BJ (cell line): ENCODE results near the gene PYCR2. TPM values are rescaled to one million over a fixed set of nuclear protein-coding genes. Genes with fewer than 3 reads are reported as not detected.

Source experiments
- CTCF ChIA-PET: fragments of 350-600 bp; formaldehyde crosslinking; extraction: SDS; loops from one replicate; lab custom pipeline; 2021; ENCODE audit warnings: antibody characterized with exemption, inconsistent platforms; lab: Yijun Ruan, JAX
- POLR2A ChIA-PET: fragments of 300-600 bp; sonication (Branson Sonifier 250); formaldehyde crosslinking; extraction: SDS; loops from one replicate; lab custom pipeline; 2021; ENCODE audit warnings: antibody characterized with exemption; lab: Charles Lee
- DNase-seq: peaks from one replicate; pipeline ENCODE4 v3.0.0-alpha.2; 2011; ENCODE audit warnings: low read depth
- H3K27me3 ChIP-seq: 2 replicates; pipeline ENCODE4 v1.6.0; 2011; ENCODE audit warnings: low read length; ENCODE audit not compliant: control insufficient read depth, insufficient read depth
- H3K36me3 ChIP-seq: 2 replicates; pipeline ENCODE4 v1.5.1; 2011; ENCODE audit warnings: low read length; ENCODE audit not compliant: control insufficient read depth, insufficient read depth
- H3K4me3 ChIP-seq: 2 replicates; pipeline ENCODE4 v1.5.1; 2011; ENCODE audit warnings: low read depth, mild to moderate bottlenecking, control low read depth, low read length
- polyA plus RNA-seq: library from polyadenylated mRNA; depleted of rRNA; stranded (reverse); fragments of >200 nt; gene quantifications from 2 replicates; pipeline ENCODE4 v1.2.3, GENCODE V29; 2011
- TF ChIP-seq, protein P1 (sequence below): IDR thresholded peaks from 2 replicates; pipeline ENCODE4 v1.5.1; 2011; ENCODE audit warnings: low read depth, mild to moderate bottlenecking, control low read depth, inconsistent platforms, low read length, moderate library complexity; ENCODE audit not compliant: insufficient read depth

PYCR2 gene
- polyA plus RNA-seq, 1 experiment: 81.1 TPM

DNA sequence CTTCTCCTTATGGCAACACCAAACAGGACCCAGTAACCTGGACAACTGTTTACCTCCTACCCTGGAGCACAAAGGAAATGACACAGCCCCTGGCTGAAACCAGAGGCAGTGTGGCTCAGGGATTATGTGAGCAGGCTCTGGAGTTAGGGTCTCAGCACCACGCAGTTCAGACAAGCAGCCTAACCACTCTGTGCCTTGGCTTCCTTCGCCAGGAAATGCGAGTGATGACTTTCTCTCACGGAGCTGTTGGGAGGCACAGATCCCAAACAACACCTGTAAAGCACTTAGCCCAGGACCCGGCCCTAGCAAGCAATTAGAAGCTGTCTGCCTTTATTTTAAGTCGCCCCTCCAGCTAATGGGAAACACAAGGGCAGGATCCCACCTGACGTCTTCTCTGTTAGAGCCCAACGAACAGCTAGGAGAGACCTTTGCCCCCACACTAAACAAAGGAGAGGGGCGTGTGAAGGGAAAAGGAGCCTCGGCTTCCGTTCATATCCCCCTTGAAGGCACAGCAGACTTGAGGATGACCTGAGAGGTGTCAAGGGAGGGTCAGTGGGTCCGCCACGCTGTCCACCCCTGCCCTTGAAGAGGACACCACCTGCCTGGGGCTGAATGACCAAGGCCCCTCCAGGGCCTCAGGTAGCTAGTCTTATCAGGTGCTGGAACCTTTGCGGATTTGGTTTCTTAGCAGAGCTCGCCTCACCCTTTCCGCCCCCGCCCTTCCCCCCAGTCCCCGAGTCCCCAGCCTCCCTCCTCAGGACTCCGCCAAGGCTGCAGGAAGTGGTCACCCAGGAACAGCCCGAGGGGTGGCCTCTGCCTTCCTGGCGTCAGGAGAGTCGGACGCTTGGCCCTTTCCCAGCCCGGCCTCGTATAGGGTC is 42.7 kb downstream of the PYCR2 start:
- POLR2A ChIA-PET: no interaction called here
- DNase-seq: no peak
- Histone ChIP-seq H3K27me3 (no peaks in the 10 kb centered on the region), H3K36me3 (peaks cover 1% of the 10 kb centered on the region), H3K4me3 (peak overlapping the region; percentile 57)
- TF ChIP-seq, protein P1, sequence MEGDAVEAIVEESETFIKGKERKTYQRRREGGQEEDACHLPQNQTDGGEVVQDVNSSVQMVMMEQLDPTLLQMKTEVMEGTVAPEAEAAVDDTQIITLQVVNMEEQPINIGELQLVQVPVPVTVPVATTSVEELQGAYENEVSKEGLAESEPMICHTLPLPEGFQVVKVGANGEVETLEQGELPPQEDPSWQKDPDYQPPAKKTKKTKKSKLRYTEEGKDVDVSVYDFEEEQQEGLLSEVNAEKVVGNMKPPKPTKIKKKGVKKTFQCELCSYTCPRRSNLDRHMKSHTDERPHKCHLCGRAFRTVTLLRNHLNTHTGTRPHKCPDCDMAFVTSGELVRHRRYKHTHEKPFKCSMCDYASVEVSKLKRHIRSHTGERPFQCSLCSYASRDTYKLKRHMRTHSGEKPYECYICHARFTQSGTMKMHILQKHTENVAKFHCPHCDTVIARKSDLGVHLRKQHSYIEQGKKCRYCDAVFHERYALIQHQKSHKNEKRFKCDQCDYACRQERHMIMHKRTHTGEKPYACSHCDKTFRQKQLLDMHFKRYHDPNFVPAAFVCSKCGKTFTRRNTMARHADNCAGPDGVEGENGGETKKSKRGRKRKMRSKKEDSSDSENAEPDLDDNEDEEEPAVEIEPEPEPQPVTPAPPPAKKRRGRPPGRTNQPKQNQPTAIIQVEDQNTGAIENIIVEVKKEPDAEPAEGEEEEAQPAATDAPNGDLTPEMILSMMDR: no peak
- CTCF ChIA-PET: interaction anchor here (0.8 to 2.5 kb wide), 7 partner anchors 14 to 407 kb away, joined by 3 to 9 read pairs (median 5); partner anchors contain the start of gene SRP9

DNA sequence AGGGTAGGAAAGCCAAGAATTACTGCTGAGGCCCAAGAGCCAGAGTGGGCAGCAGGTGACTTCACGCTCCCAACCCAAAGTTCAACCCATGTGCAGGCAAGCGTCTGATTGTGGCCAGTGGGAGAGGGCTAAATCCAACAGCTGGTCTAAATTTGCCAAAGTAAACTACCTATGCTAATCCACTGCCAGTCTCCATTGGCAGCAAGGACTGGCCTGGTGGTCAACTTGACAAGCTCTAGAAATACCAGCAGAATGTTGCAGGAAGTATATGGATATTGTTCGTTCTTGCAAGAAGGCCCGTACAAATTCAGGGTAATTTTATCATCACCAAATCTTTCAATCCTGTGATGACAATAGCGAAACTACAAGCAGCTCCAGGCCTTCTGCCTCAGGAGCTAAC is 43.4 kb downstream of the PYCR2 start:
- TF ChIP-seq, protein P1: no peak
- Histone ChIP-seq H3K27me3 (no peaks in the 10 kb centered on the region), H3K36me3 (peaks cover 3% of the 10 kb centered on the region), H3K4me3 (no peak overlapping the region)
- CTCF ChIA-PET: interaction anchor here (0.8 to 2.5 kb wide), 8 partner anchors 9 to 406 kb away, joined by 3 to 8 read pairs (median 4); partner anchors contain the start of gene SRP9
- POLR2A ChIA-PET: no interaction called here
- DNase-seq: no peak

DNA sequence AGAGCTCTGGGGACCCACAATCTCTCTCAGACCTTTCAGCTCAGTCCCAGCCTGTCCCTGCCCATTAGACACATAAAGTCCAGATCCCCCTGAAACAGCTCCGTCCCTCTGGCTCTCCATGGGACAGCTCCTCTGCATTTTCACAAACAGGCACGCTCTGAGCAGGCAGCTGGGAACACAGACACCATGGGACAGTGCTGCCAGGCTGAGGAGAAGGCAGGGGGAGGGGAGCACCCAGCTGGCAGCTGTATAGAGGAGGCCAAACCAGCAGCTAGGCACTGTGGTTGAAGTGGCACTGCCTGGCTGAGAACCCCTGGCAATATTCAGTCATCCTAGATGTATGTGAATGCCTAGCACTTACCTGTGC is 43.8 kb downstream of the PYCR2 start:
- CTCF ChIA-PET: interaction anchor here (1.2 to 1.9 kb wide), 4 partner anchors 9 to 406 kb away, joined by 3 to 6 read pairs (median 4); no protein-coding TSS in a partner anchor
- TF ChIP-seq, protein P1: no peak
- POLR2A ChIA-PET: no interaction called here
- no peaks in the 10 kb centered on the region for H3K27me3 ChIP-seq
- H3K36me3 ChIP-seq: peaks cover 3% of the 10 kb centered on the region
- DNase-seq: no peak
- no peak overlapping the region for H3K4me3 ChIP-seq

DNA sequence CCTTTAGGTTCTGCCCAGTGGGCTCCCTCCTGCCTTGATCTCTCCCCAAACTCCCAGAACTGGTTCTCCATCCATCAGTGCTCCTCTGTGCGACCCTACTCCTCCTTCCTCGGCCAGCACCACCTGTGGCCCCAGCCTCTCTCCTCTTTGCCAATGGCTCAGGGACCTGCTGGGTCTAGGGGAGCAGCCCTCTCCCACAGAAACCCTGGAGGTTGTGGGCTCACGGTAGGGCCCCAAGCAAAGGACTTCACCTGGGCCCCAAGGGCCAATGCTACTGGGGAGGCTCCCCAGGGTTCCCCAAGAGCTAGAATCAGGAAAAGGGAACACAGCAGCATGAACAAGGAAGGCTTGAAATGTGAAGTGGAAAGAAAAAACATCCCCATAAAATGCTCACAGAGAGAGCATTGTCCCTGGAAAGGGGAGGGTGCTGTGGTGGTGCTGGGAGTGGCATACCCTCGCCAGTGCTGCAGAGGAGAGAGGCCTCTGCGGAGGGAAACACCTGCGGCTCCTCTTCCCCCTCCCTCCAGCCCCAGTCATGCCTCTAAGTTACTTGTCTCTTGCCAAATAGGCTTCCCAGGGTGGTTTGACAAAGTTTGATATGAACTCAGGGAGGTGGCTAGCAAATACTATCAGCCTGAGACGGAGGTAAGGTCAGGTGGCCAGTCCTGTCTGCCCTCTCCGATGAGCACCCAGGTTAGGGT is 44.4 kb downstream of the PYCR2 start:
- H3K27me3 ChIP-seq: no peaks in the 10 kb centered on the region
- POLR2A ChIA-PET: no interaction called here
- no peak for DNase-seq
- CTCF ChIA-PET: interaction anchor here (1.2 to 1.9 kb wide), 4 partner anchors 8 to 405 kb away, joined by 3 to 6 read pairs (median 4); no protein-coding TSS in a partner anchor
- no peak overlapping the region for H3K4me3 ChIP-seq
- TF ChIP-seq, protein P1: no peak
- H3K36me3 ChIP-seq: peaks cover 5% of the 10 kb centered on the region

DNA sequence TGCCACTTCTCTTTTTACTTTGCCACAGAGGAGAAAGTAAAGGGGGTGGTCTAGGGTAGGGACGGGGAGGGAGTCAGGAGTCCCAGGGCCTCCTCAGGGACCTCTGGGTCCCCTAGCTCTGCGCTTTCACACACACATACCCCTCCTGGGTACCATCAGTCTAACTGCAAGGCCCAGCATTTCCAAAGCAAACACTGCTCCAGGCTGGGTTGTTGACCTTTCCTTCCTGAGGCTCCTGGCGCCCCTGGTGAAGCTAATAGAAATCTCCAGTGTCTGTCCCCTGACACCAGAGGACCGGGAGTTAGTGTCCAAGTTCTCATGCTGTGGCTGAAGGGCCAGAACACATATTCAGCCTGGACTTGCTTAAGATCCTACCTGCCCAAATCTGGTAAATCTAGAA is 45.8 kb downstream of the PYCR2 start:
- ChIA-PET POLR2A (no interaction called here), CTCF (interaction anchor here (0.6 to 1.6 kb wide), 6 partner anchors 19 to 404 kb away, joined by 3 to 4 read pairs (median 3); no protein-coding TSS in a partner anchor)
- TF ChIP-seq, protein P1: no peak
- H3K36me3 ChIP-seq: peaks cover 11% of the 10 kb centered on the region
- DNase-seq: no peak
- no peak overlapping the region for H3K4me3 ChIP-seq
- H3K27me3 ChIP-seq: no peaks in the 10 kb centered on the region
